ENCODE results near the gene HMGCLL1.

DNA sequence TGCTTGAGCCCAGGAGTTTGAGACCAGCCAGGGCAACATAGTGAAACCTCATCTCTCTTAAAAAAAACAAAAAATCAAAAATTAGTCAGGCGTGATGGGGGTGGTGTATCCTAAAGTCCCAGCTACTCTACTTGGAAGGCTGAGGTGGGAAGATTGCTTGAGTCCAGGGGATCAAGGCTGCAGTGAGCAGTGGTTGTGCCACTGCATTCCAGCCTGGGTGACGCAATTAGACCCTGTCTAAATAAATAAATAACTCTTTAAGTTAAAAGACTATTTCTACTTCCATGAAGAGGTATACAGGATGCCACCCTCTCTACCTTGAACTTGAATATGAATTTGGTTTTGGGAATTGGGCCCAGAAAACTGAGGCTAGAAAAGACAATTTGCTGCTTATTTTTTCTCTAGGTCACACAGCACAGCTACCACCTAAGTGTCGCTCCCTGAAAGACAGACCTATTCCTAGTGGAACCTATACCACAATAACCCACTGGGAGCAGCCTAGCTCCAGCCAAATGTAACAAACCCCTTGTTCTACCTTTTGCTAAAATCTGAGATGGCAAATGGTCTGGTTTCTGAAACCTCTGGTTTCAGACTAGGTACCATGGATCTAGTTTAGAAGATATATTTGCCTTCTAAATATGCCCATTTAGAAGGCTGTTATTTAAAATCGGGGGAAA is 35.2 kb downstream of the HMGCLL1 start:
- TF ChIP-seq ZNF263 (CRISPR knock-in tag; IDR thresholded peaks at IDR 0.05; ENCODE audit: low read depth), result no peak
- TF ChIP-seq, protein P1, sequence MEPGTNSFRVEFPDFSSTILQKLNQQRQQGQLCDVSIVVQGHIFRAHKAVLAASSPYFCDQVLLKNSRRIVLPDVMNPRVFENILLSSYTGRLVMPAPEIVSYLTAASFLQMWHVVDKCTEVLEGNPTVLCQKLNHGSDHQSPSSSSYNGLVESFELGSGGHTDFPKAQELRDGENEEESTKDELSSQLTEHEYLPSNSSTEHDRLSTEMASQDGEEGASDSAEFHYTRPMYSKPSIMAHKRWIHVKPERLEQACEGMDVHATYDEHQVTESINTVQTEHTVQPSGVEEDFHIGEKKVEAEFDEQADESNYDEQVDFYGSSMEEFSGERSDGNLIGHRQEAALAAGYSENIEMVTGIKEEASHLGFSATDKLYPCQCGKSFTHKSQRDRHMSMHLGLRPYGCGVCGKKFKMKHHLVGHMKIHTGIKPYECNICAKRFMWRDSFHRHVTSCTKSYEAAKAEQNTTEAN (CRISPR knock-in tag; IDR thresholded peaks at IDR 0.05), result no peak

All from WTC11 (cell line).